SU-DHL-6 (cell line): ENCODE results near the gene AFF3.

Experiments used
- H2AFZ ChIP-seq: fragments of 200-600 bp; sonication (generic); 2 replicates; pipeline ENCODE4 v1.6.1; 2014; ENCODE audit warnings: low read depth, mild to moderate bottlenecking, moderate library complexity, mixed read lengths, antibody characterized with exemption, low read length; ENCODE audit not compliant: severe bottlenecking
- H3F3A ChIP-seq: fragments of 200-600 bp; shearing (Covaris generic); 2 replicates; pipeline ENCODE4 v1.6.0; 2016; ENCODE audit warnings: antibody characterized with exemption, mild to moderate bottlenecking; ENCODE audit not compliant: insufficient read depth
- H3K27ac ChIP-seq: fragments of 200-600 bp; sonication (generic); 2 replicates; pipeline ENCODE4 v1.5.1; 2016; ENCODE audit warnings: low read depth, mild to moderate bottlenecking, low read length, moderate library complexity, mixed read lengths
- H3K27me3 ChIP-seq: fragments of 200-600 bp; sonication (generic), shearing (Covaris generic); 2 replicates; pipeline ENCODE4 v1.6.0; 2014; ENCODE audit warnings: mild to moderate bottlenecking, low read length
- H3K36me3 ChIP-seq: fragments of 200-600 bp; sonication (generic); 2 replicates; pipeline ENCODE4 v1.6.1; 2014; ENCODE audit warnings: mild to moderate bottlenecking, low read length, mixed read lengths
- H3K4me2 ChIP-seq: fragments of 300-600, 200-600 bp; shearing (Covaris generic), sonication (generic); 2 replicates; pipeline ENCODE4 v1.6.0; 2014; ENCODE audit warnings: low read length, low read depth, mild to moderate bottlenecking; ENCODE audit not compliant: poor library complexity, severe bottlenecking
- H3K4me3 ChIP-seq: fragments of 200-600 bp; sonication (generic); 2 replicates; pipeline ENCODE4 v1.5.1; 2014; ENCODE audit warnings: antibody characterized with exemption, low read length, mild to moderate bottlenecking, mixed read lengths; ENCODE audit not compliant: insufficient read depth, poor library complexity, severe bottlenecking
- H3K79me2 ChIP-seq: fragments of 200-600 bp; sonication (generic); 2 replicates; pipeline ENCODE4 v1.6.1; 2014; ENCODE audit warnings: mild to moderate bottlenecking, low read length, moderate library complexity; ENCODE audit not compliant: insufficient read depth
- H3K9ac ChIP-seq: fragments of 200-600 bp; sonication (generic); 2 replicates; pipeline ENCODE4 v1.7.0; 2014; ENCODE audit warnings: mild to moderate bottlenecking, low read length
- H3K9me2 ChIP-seq: fragments of 200-600 bp; sonication (generic); replicated peaks from 2 replicates; pipeline ENCODE4 v1.6.1; 2014; ENCODE audit warnings: low read length; ENCODE audit not compliant: insufficient read depth
- H3K9me3 ChIP-seq: fragments of 200-600 bp; sonication (generic); 2 replicates; pipeline ENCODE4 v1.6.1; 2014; ENCODE audit warnings: low read length, mixed read lengths; ENCODE audit not compliant: insufficient read depth
- H4K20me1 ChIP-seq: fragments of 200-600 bp; sonication (generic); 2 replicates; pipeline ENCODE4 v1.6.1; 2014; ENCODE audit warnings: low read depth, mild to moderate bottlenecking, antibody characterized with exemption, low read length, moderate library complexity, mixed read lengths
- CTCF ChIP-seq: fragments of 200-600 bp; sonication (generic); IDR thresholded peaks from one replicate; pipeline ENCODE4 v1.5.1; 2017; ENCODE audit warnings: antibody characterized with exemption, mild to moderate bottlenecking, low read length, moderate library complexity; ENCODE audit not compliant: insufficient read depth, poor library complexity, severe bottlenecking
- EZH2phosphoT487 ChIP-seq: fragments of 200-600 bp; sonication (generic), shearing (Covaris generic); conservative IDR thresholded peaks from 2 replicates; pipeline ENCODE4 v1.6.1; 2018; ENCODE audit warnings: mild to moderate bottlenecking, antibody characterized with exemption, low read length, moderate library complexity, mixed read lengths

AFF3 gene

DNA sequence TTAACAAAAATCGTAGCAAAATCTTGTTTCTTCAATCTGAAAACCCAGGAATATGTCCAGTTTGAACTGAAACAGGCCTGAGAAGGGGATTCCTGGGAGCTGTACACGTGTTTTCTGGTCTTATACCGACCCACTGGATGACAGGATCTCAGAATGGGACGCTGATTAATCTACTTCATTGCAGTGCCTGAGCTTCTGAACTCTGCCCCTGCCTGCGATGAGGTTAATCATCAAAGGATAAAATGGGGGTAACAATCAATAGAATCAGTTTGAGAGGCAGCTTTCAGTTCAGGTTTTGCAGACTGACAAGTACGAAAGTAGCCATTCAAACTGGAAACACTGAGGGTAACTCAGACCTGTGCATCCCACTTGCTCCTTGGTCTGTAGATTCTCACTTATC is 378.6 kb downstream of the AFF3 start:
- Histone ChIP-seq H3K79me2 (no peaks in the 10 kb centered on the region), H3K4me3 (no peak overlapping the region), H3K9me2 (no peaks in the 10 kb centered on the region), H3K27me3 (no peaks in the 10 kb centered on the region), H4K20me1 (no peaks in the 10 kb centered on the region), H3K9ac (no peak overlapping the region), H3K4me2 (no peak overlapping the region), H3K27ac (no peak overlapping the region), H3K9me3 (no peaks in the 10 kb centered on the region), H3K36me3 (no peaks in the 10 kb centered on the region), H3F3A (no peaks in the 10 kb centered on the region), H2AFZ (no peak overlapping the region)
- no peak for TF ChIP-seq CTCF
- no peak for TF ChIP-seq EZH2phosphoT487

DNA sequence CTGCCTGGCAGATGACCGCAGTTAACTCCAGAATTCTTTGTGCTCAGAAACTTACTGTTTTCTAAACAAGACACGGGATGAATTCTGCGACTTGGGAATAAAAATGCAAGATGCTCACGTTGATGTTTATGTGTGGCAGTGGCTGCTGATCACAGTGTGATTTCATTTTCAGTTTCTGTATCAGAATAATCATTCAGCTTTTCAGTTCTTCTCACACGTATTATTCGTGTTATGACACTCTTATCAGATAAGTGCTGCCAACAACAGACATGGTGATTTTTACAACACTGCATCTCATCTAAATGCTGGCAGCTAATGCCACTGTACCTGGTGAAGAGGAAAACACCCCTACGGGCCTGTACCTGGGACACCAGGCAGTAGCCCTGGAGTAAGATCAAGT is 379.7 kb downstream of the AFF3 start:
- H3K79me2 ChIP-seq, result no peaks in the 10 kb centered on the region
- H2AFZ ChIP-seq, result no peak overlapping the region
- no peaks in the 10 kb centered on the region for H3K36me3 ChIP-seq
- H3K9me2 ChIP-seq, result no peaks in the 10 kb centered on the region
- TF ChIP-seq CTCF, result no peak
- TF ChIP-seq EZH2phosphoT487, result no peak
- H3F3A ChIP-seq, result no peaks in the 10 kb centered on the region
- H3K9ac ChIP-seq, result no peak overlapping the region
- H3K9me3 ChIP-seq, result no peaks in the 10 kb centered on the region
- H3K27me3 ChIP-seq, result no peaks in the 10 kb centered on the region
- H3K27ac ChIP-seq, result no peak overlapping the region
- H3K4me2 ChIP-seq, result no peak overlapping the region
- H3K4me3 ChIP-seq, result no peak overlapping the region
- H4K20me1 ChIP-seq, result no peaks in the 10 kb centered on the region

DNA sequence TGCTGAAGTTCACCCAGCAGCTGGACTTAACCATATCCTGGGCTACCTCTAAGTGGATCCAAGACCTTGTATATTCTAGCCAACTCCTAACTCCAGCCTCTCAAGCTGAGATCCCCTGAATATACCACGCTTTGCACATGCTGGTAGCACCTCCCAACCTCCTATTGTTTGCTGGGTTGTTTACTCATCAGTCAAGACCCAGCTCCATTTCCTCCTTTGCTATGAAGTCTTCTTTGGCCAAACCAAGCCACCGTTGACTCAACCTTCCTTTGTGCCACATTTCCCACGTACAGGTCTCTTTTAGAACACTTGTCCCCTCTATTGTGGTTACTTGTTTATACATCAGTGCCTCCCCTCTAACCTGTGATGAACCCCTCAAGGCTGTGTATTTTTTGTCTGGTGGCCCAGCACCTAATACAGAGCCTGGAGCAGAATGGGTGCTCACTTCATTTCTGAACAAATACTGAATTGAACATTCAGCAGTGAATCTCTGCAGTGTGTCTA is 384.7 kb downstream of the AFF3 start:
- Histone ChIP-seq H3K9ac (no peak overlapping the region), H3K4me3 (no peak overlapping the region), H4K20me1 (no peaks in the 10 kb centered on the region), H2AFZ (no peak overlapping the region), H3K4me2 (no peak overlapping the region), H3K79me2 (no peaks in the 10 kb centered on the region), H3K9me3 (no peaks in the 10 kb centered on the region), H3K36me3 (no peaks in the 10 kb centered on the region), H3K27ac (no peak overlapping the region), H3F3A (no peaks in the 10 kb centered on the region), H3K9me2 (no peaks in the 10 kb centered on the region), H3K27me3 (no peaks in the 10 kb centered on the region)
- TF ChIP-seq EZH2phosphoT487 (no peak), CTCF (no peak)
